ENCODE results near the gene PCED1A. TPM values are rescaled to one million over a fixed set of nuclear protein-coding genes. Genes with fewer than 3 reads are reported as not detected.

PCED1A gene
- total and polyA plus RNA-seq, 2 of the 13 experiments (the other 11 are each of a cell fraction or from before 2014, with no cell fraction given) = 40.1 to 84.2 TPM

DNA sequence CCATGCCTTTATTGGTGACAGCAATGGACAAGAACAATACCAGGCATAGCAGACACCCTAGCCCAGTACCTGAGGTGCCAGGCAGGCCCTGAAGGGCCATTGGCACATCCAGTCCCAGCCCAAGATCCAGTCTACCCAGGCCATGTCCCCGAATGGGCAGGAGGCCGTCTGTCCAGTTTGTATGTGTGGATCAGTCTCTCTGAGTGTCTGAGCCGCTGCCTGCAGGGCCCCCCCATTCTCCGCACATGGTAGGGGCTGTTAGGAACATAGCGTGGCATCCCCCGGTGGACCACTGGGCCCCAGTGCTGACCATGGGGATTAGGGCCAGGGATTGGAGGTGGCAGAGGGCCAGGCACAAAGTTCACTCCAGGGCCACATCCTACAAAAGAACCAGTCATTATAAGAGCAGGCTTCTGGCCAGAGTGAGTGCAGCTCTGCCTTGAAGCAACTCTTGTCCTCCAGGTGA, 5.1 kb downstream of the PCED1A start (continued):
- TF ChIP-seq, protein P1, sequence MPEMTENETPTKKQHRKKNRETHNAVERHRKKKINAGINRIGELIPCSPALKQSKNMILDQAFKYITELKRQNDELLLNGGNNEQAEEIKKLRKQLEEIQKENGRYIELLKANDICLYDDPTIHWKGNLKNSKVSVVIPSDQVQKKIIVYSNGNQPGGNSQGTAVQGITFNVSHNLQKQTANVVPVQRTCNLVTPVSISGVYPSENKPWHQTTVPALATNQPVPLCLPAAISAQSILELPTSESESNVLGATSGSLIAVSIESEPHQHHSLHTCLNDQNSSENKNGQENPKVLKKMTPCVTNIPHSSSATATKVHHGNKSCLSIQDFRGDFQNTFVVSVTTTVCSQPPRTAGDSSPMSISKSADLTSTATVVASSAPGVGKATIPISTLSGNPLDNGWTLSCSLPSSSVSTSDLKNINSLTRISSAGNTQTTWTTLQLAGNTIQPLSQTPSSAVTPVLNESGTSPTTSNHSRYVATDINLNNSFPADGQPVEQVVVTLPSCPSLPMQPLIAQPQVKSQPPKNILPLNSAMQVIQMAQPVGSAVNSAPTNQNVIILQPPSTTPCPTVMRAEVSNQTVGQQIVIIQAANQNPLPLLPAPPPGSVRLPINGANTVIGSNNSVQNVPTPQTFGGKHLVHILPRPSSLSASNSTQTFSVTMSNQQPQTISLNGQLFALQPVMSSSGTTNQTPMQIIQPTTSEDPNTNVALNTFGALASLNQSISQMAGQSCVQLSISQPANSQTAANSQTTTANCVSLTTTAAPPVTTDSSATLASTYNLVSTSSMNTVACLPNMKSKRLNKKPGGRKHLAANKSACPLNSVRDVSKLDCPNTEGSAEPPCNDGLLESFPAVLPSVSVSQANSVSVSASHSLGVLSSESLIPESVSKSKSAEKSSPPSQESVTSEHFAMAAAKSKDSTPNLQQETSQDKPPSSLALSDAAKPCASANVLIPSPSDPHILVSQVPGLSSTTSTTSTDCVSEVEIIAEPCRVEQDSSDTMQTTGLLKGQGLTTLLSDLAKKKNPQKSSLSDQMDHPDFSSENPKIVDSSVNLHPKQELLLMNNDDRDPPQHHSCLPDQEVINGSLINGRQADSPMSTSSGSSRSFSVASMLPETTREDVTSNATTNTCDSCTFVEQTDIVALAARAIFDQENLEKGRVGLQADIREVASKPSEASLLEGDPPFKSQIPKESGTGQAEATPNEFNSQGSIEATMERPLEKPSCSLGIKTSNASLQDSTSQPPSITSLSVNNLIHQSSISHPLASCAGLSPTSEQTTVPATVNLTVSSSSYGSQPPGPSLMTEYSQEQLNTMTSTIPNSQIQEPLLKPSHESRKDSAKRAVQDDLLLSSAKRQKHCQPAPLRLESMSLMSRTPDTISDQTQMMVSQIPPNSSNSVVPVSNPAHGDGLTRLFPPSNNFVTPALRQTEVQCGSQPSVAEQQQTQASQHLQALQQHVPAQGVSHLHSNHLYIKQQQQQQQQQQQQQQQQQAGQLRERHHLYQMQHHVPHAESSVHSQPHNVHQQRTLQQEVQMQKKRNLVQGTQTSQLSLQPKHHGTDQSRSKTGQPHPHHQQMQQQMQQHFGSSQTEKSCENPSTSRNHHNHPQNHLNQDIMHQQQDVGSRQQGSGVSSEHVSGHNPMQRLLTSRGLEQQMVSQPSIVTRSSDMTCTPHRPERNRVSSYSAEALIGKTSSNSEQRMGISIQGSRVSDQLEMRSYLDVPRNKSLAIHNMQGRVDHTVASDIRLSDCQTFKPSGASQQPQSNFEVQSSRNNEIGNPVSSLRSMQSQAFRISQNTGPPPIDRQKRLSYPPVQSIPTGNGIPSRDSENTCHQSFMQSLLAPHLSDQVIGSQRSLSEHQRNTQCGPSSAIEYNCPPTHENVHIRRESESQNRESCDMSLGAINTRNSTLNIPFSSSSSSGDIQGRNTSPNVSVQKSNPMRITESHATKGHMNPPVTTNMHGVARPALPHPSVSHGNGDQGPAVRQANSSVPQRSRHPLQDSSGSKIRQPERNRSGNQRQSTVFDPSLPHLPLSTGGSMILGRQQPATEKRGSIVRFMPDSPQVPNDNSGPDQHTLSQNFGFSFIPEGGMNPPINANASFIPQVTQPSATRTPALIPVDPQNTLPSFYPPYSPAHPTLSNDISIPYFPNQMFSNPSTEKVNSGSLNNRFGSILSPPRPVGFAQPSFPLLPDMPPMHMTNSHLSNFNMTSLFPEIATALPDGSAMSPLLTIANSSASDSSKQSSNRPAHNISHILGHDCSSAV (CRISPR knock-in tag; IDR thresholded peaks at IDR 0.05; ENCODE audit: borderline replicate concordance) = no peak
- TF ChIP-seq POLR2A (IDR thresholded peaks at IDR 0.05; ENCODE audit: insufficient read depth in 1 of 2, low read depth in 2 of 2, low read length in 2 of 2) (no peak; a peak in 1 of 4 replicates), DR1 (CRISPR knock-in tag; IDR thresholded peaks at IDR 0.05) (no peak), JUN (CRISPR knock-in tag; IDR thresholded peaks at IDR 0.05) (0 out of 2 replicates have a peak, but pooled peaks have one; percentile 22), ZNF850 (CRISPR knock-in tag; conservative IDR thresholded peaks at IDR 0.05) (no peak), ZNF747 (CRISPR knock-in tag; IDR thresholded peaks at IDR 0.05; ENCODE audit: borderline replicate concordance) (no peak), ZMYM3 (CRISPR knock-in tag; IDR thresholded peaks at IDR 0.05) (no peak), EED (CRISPR knock-in tag; IDR thresholded peaks at IDR 0.05) (no peak), HNF4G (IDR thresholded peaks at IDR 0.05; ENCODE audit: borderline replicate concordance, low read depth, low read length) (peak; percentile 38; the same call in 1 of the 2 replicates), HNF4G (CRISPR knock-in tag; IDR thresholded peaks at IDR 0.05; ENCODE audit: borderline replicate concordance, low read depth) (no peak), AGO2 (optimal IDR thresholded peaks at IDR 0.05; ENCODE audit: low read depth, low read length) (peak; percentile 64), ZNF205 (CRISPR knock-in tag; IDR thresholded peaks at IDR 0.05) (no peak), ZNF776 (CRISPR knock-in tag; IDR thresholded peaks at IDR 0.05) (no peak), GTF3A (CRISPR knock-in tag; conservative IDR thresholded peaks at IDR 0.05) (0 out of 2 replicates have a peak, but pooled peaks have one; percentile 61), ZFP36L2 (CRISPR knock-in tag; IDR thresholded peaks at IDR 0.05) (no peak), ZNF782 (CRISPR knock-in tag; IDR thresholded peaks at IDR 0.05; ENCODE audit: borderline replicate concordance) (no peak)
- TF ChIP-seq, protein P2, sequence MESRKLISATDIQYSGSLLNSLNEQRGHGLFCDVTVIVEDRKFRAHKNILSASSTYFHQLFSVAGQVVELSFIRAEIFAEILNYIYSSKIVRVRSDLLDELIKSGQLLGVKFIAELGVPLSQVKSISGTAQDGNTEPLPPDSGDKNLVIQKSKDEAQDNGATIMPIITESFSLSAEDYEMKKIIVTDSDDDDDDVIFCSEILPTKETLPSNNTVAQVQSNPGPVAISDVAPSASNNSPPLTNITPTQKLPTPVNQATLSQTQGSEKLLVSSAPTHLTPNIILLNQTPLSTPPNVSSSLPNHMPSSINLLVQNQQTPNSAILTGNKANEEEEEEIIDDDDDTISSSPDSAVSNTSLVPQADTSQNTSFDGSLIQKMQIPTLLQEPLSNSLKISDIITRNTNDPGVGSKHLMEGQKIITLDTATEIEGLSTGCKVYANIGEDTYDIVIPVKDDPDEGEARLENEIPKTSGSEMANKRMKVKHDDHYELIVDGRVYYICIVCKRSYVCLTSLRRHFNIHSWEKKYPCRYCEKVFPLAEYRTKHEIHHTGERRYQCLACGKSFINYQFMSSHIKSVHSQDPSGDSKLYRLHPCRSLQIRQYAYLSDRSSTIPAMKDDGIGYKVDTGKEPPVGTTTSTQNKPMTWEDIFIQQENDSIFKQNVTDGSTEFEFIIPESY (CRISPR knock-in tag; IDR thresholded peaks at IDR 0.05) = peak; percentile 72; the same call in 1 of the 2 replicates
- TF ChIP-seq, protein P3, sequence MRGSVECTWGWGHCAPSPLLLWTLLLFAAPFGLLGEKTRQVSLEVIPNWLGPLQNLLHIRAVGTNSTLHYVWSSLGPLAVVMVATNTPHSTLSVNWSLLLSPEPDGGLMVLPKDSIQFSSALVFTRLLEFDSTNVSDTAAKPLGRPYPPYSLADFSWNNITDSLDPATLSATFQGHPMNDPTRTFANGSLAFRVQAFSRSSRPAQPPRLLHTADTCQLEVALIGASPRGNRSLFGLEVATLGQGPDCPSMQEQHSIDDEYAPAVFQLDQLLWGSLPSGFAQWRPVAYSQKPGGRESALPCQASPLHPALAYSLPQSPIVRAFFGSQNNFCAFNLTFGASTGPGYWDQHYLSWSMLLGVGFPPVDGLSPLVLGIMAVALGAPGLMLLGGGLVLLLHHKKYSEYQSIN (CRISPR knock-in tag; IDR thresholded peaks at IDR 0.05; ENCODE audit: borderline replicate concordance) = no peak

All from HepG2 (cell line).